Right lobe of liver (tissue), 4 donors: ENCODE results near the gene RTN4IP1.

Experiments
- POLR2A ChIP-seq: fragments of 450-650 bp; IDR thresholded peaks from one replicate; pipeline ENCODE4 v1.6.1; 2017; ENCODE audit warnings: antibody characterized with exemption, mild to moderate bottlenecking
- TF ChIP-seq, protein P1 (sequence below), 4 donors: fragments of 200-600 bp in 3 of 4; fragments of 450-650 bp in 1 of 4; IDR thresholded peaks; one replicate each; pipeline versions ENCODE4 v1.5.1 to v1.8.0; 2016 to 2022; ENCODE audit warnings: antibody characterized with exemption in 4 of 4, mild to moderate bottlenecking in 2 of 4
- donor health status: DM: no; HTN: no; CAD: no.
- donor health status: DM: no; HTN: no; CAD: no.
- donor health status: DM: no; HTN: yes; CAD: no.

DNA sequence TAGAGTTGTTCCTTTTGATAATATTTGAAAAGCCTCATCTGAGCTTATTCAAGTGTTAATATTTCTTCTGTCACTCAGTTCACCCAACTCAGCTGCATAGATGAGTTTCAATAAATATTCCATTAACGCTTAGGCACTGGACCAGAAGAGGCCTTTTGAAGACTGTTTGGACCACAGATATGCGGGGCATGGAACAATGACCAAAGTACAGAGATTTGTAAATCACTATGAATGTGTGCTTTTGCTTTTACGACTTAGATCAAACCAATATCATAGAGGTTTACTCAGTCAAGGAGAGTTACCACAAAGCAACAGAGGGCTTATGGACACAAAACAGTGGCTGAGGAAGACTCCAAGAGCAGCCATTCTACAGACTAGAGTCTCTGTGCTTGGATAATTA is 99.9 kb downstream of the RTN4IP1 start:
- TF ChIP-seq, protein P1, sequence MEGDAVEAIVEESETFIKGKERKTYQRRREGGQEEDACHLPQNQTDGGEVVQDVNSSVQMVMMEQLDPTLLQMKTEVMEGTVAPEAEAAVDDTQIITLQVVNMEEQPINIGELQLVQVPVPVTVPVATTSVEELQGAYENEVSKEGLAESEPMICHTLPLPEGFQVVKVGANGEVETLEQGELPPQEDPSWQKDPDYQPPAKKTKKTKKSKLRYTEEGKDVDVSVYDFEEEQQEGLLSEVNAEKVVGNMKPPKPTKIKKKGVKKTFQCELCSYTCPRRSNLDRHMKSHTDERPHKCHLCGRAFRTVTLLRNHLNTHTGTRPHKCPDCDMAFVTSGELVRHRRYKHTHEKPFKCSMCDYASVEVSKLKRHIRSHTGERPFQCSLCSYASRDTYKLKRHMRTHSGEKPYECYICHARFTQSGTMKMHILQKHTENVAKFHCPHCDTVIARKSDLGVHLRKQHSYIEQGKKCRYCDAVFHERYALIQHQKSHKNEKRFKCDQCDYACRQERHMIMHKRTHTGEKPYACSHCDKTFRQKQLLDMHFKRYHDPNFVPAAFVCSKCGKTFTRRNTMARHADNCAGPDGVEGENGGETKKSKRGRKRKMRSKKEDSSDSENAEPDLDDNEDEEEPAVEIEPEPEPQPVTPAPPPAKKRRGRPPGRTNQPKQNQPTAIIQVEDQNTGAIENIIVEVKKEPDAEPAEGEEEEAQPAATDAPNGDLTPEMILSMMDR (IDR thresholded peaks at IDR 0.05) = no peak
- TF ChIP-seq POLR2A = no peak
